K562 (cell line): ENCODE data around the gene DPH6. TPM values are rescaled to one million over a fixed set of nuclear protein-coding genes. Genes with fewer than 3 reads are reported as not detected.

Experiments
- ATF3 ChIP-seq, 2 experiments: fragments of 450-650 bp in 1 of 2; sonication (generic) in 1 of 2; formaldehyde crosslinking in 1 of 2; IDR thresholded peaks in 1 of 2; conservative IDR thresholded peaks in 1 of 2; 2 replicates each; pipeline versions ENCODE4 v1.6.1 to v1.8.1; 2016 to 2023; ENCODE audit warnings: mild to moderate bottlenecking in 2 of 2, moderate library complexity in 2 of 2, inconsistent platforms in 1 of 2, missing genetic modification reagents in 1 of 2
- CHCHD3 ChIP-seq: fragments of 250-450 bp; sonication (Bioruptor Pico); IDR thresholded peaks from 2 replicates; pipeline ENCODE4 v2.1.2; 2022; ENCODE audit warnings: mild to moderate bottlenecking
- DEAF1 ChIP-seq: fragments of 450-650 bp; formaldehyde crosslinking; IDR thresholded peaks from 2 replicates; pipeline ENCODE4 v1.4.0; 2020; ENCODE audit warnings: mild to moderate bottlenecking, moderate library complexity
- RAD21 ChIP-seq, 2 experiments: fragments of 250-450 bp in 1 of 2; fragments of 450-650 bp in 1 of 2; sonication (Bioruptor Pico) in 1 of 2; formaldehyde crosslinking in 1 of 2; IDR thresholded peaks in 1 of 2; conservative IDR thresholded peaks in 1 of 2; 2 replicates each; pipeline versions ENCODE4 v1.4.0 to v1.8.0; 2020 to 2022; ENCODE audit warnings: mild to moderate bottlenecking in 2 of 2, moderate library complexity in 1 of 2
- REST ChIP-seq, 2 experiments: fragments of 450-650 bp; formaldehyde crosslinking in 1 of 2; IDR thresholded peaks; 2 replicates each; pipeline versions ENCODE4 v1.4.0 to v1.6.1; 2014 to 2020; ENCODE audit warnings: mild to moderate bottlenecking in 2 of 2, borderline replicate concordance in 1 of 2, low read depth in 1 of 2
- SMC3 ChIP-seq: conservative IDR thresholded peaks from 2 replicates; pipeline ENCODE4 v1.6.1; 2011; ENCODE audit warnings: low read depth, low read length, improper control_type of control experiment; ENCODE audit not compliant: insufficient read depth
- TFE3 ChIP-seq: fragments of 450-650 bp; formaldehyde crosslinking; IDR thresholded peaks from 2 replicates; pipeline ENCODE4 v1.4.0; 2020; ENCODE audit warnings: mild to moderate bottlenecking, mixed read lengths
- polyA plus RNA-seq, 8 experiments: library from polyadenylated mRNA; depleted of rRNA in 4 of 8; stranded (reverse) in 5 of 8; unstranded in 3 of 8; fragments of >200 nt; fragmentation: Nextera tagmentation in 2 of 8; fragmentation: Illumina TruSeq in 1 of 8; extraction: Ambion mirVana in 2 of 8; extraction: Trizol in 1 of 8; gene quantifications; 2 replicates each; pipeline versions ENCODE4 v1.2.1 to v1.2.3, GENCODE V29; 2011 to 2014; ENCODE audit warnings: inconsistent platforms in 1 of 8, missing spikeins in 1 of 8
- total RNA-seq, 7 experiments: library from RNA; depleted of rRNA in 6 of 7; stranded (reverse); fragments of >200 nt in 6 of 7; fragmentation: Illumina TruSeq in 2 of 7; extraction: Trizol in 2 of 7; gene quantifications; 2 replicates each; pipeline versions ENCODE4 v1.2.1 to v1.2.3, GENCODE V29; 2011 to 2021; ENCODE audit warnings: low replicate concordance in 1 of 7

Gene DPH6
- total and polyA plus RNA-seq, 9 of the 15 experiments (the other 6 are each of a cell fraction or from before 2014, with no cell fraction given) = 10.1 to 69.1 (median 18.8) TPM

- peak; percentile 76 for TF ChIP-seq REST (IDR thresholded peaks at IDR 0.05; ENCODE audit: borderline replicate concordance)
- TF ChIP-seq REST (CRISPR knock-in tag; IDR thresholded peaks at IDR 0.05; ENCODE audit: low read depth) = no peak
- TF ChIP-seq RAD21 (CRISPR knock-in tag; conservative IDR thresholded peaks at IDR 0.05 in 1 of 2, IDR thresholded peaks at IDR 0.05 in 1 of 2) = peak; percentile 76 to 90
- no peak for TF ChIP-seq TFE3 (CRISPR knock-in tag)
- no peak for TF ChIP-seq CHCHD3 (CRISPR knock-in tag)
- peak; percentile 57; the same call in 1 of the 2 replicates for TF ChIP-seq SMC3
- peak; percentile 68; the same call in 1 of the 2 replicates for TF ChIP-seq DEAF1
- TF ChIP-seq ATF3 (IDR thresholded peaks at IDR 0.05) = peak; percentile 44
- no peak for TF ChIP-seq ATF3 (CRISPR knock-in tag; conservative IDR thresholded peaks at IDR 0.05)
These were observed 26.3 kb downstream of the DPH6 start (continued) for GRCh38 chr15:35519541-35520149.
